ENCODE results near the gene TMIGD2.

TMIGD2 gene

GRCh38 chr19:4326215-4326836 is 24.1 kb upstream of the TMIGD2 start:
- no peak for DNase-seq (ENCODE audit: low read depth)
- H3K4me3 ChIP-seq (ENCODE audit: low read depth, low read length) = no peak overlapping the region
- TF ChIP-seq, protein P1, sequence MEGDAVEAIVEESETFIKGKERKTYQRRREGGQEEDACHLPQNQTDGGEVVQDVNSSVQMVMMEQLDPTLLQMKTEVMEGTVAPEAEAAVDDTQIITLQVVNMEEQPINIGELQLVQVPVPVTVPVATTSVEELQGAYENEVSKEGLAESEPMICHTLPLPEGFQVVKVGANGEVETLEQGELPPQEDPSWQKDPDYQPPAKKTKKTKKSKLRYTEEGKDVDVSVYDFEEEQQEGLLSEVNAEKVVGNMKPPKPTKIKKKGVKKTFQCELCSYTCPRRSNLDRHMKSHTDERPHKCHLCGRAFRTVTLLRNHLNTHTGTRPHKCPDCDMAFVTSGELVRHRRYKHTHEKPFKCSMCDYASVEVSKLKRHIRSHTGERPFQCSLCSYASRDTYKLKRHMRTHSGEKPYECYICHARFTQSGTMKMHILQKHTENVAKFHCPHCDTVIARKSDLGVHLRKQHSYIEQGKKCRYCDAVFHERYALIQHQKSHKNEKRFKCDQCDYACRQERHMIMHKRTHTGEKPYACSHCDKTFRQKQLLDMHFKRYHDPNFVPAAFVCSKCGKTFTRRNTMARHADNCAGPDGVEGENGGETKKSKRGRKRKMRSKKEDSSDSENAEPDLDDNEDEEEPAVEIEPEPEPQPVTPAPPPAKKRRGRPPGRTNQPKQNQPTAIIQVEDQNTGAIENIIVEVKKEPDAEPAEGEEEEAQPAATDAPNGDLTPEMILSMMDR (IDR thresholded peaks at IDR 0.05; ENCODE audit: insufficient read depth, low read depth, low read length, missing control alignments) = no peak

DNA sequence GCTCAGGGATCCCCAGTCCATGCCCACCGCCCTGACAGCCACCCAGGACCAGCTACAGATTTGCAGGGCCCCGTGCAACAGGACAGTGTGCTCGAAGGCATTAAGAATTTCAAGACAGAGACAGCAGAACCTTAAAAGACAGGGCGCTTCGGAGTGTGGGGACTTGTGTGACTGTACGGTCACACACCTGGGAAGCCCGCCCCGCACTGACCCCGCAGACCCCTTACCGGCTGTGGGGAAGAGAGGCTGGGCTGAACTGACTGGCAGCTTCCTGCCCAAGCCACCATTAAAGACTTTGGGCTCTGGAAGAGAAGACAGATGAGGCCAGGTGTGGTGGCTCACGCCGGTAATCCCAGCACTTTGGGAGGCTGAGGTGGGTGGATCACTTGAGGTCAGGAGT is 22.0 kb upstream of the TMIGD2 start:
- DNase-seq (ENCODE audit: low read depth) = no peak
- TF ChIP-seq, protein P1 (IDR thresholded peaks at IDR 0.05; ENCODE audit: insufficient read depth, low read depth, low read length, missing control alignments) = no peak
- no peak overlapping the region for H3K4me3 ChIP-seq (ENCODE audit: low read depth, low read length)

GRCh38 chr19:4323692-4324091 is 21.5 kb upstream of the TMIGD2 start:
- no peak for DNase-seq (ENCODE audit: low read depth)
- H3K4me3 ChIP-seq (ENCODE audit: low read depth, low read length) = no peak overlapping the region
- TF ChIP-seq, protein P1 (IDR thresholded peaks at IDR 0.05; ENCODE audit: insufficient read depth, low read depth, low read length, missing control alignments) = no peak

GRCh38 chr19:4322942-4323665 is 20.9 kb upstream of the TMIGD2 start:
- H3K4me3 ChIP-seq (ENCODE audit: low read depth, low read length) = no peak overlapping the region
- TF ChIP-seq, protein P1 (IDR thresholded peaks at IDR 0.05; ENCODE audit: insufficient read depth, low read depth, low read length, missing control alignments) = no peak
- DNase-seq (ENCODE audit: low read depth) = no peak

DNA sequence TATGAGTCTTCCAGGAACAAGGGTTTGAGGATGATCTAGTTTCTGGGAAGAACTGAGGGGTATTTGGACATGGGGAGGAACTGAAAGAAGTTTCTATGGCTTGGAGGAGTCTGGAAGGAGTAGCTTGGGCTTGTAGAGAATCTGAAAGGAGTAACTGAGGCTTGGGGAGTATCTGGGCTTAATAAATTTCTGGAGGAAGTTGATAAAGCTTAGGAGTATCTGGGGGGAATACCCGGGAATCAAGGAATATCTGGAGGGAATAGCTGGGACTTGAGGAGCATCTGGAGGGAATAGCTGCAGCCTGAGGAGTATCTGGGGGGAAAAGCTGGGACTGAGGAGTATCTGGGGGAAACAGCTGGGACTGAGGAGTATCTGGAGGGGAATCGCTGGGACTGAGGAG is 18.2 kb upstream of the TMIGD2 start:
- DNase-seq (ENCODE audit: low read depth) = no peak
- no peak overlapping the region for H3K4me3 ChIP-seq (ENCODE audit: low read depth, low read length)
- TF ChIP-seq, protein P1 (IDR thresholded peaks at IDR 0.05; ENCODE audit: insufficient read depth, low read depth, low read length, missing control alignments) = no peak

DNA sequence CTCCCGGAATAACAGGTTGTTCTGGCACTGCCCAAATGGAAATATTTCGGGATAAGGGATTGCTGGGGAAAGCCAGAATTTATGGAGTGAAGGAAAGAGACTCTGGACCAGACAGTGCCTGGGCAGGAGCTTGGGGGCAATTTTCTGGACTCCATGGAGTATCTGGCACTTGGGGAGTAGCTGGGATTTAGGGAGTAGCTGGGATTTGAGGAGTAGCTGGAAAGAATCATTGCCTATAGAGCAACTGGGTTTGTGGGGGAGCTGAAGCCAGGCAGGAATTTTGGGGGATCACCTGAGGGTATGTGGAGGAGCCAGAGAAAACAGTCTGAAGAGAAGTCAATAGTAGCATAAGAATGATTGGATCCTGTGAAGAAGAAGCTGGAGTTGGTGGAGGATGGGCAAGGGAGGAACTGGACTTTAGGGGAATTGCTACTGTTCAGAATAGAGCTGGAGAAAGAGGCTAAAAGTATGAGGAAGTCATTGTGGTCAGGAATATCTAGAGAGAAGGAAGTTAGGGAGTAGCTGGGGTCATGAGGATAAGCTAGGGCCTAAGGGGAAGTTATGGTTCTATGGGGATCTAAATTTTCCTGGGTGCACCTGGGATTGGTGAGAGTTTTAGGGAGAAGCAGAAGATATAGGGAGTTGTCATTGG is 17.0 kb upstream of the TMIGD2 start:
- TF ChIP-seq, protein P1 (IDR thresholded peaks at IDR 0.05; ENCODE audit: insufficient read depth, low read depth, low read length, missing control alignments) = no peak
- DNase-seq (ENCODE audit: low read depth) = no peak

More for the DNA sequence above, 17.0 kb upstream of the TMIGD2 start:
- no peak overlapping the region for H3K4me3 ChIP-seq (ENCODE audit: low read depth, low read length)
